SW 1271 (cell line): Measurements from ENCODE around the gene DLG2.
"Not testable (repeated sequence)": the region's sequence is repeated elsewhere in the genome, so short reads cannot be mapped to it uniquely, and the experiment has no call there.

Source experiments
- DNase-seq, 2 experiments: peaks; one replicate each; lab custom pipeline; 2025; lab: John Stamatoyannopoulos, UW

Gene DLG2

DNA sequence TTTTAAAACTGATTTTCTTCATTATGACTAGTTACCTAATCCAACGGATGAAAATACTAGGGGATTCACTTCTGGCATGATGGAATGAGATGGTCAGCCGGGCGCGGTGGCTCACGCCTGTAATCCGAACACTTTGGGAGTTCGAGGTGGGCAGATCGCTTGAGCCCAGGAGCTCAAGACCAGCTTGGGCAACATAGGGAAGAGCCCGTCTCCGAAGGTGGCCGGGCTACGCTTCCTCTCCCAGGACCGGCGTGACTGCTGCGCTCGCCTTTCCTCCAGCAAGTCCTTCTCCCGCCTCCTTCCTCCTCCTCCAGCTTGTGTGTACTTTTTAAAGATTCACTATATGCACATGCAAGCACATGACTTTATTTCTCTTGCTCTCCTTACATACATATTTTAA, 1835.6 kb downstream of the DLG2 start:
- no peak for DNase-seq

DNA sequence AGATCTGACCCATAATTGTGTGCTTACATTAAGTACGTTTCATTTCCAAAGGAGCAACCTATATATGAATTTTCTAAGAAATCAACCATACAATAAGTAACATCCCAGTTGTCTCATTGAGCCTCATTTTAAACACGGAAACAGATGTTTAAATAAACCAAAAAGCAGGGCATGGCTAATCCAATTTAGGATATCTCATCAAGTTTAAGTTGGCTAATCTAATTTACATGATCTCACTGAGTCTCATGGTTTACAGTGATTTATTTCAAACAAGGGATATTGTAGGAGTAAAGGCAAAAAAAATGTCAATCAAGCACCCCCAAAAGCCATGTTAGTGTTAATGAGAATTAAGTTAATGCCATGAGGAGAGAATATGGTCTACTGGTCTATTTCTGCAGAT, 1841.2 kb downstream of the DLG2 start:
- no peak for DNase-seq

DNA sequence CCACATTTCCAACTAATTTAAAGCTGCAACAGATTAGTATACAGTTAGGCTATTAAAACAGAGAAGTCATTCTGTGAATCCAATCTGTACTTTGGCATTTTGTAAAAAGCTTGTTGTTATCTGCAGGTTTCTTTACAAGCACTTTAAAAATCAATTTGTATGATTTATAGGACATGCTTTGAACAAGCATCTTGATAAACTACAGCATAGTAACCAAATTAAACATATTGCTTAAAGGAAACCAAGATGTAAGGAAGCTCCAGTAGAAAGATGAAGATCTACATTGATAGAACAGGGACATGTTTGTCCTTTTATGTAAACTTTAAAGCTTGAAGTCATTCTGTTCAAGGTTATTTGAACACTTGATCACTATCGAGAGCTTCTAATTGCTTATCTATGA, 1842.7 kb downstream of the DLG2 start:
- no peak for DNase-seq

GRCh38 chr11:83782329-83782728, 1844.8 kb downstream of the DLG2 start:
- DNase-seq = no peak

GRCh38 chr11:83779876-83780275, 1847.3 kb downstream of the DLG2 start:
- DNase-seq = no peak

- no peak for DNase-seq
Observed at GRCh38 chr11:83778596-83778995, 1848.5 kb downstream of the DLG2 start.

- no peak for DNase-seq
Observed at GRCh38 chr11:83773950-83774880, 1852.9 kb downstream of the DLG2 start.

GRCh38 chr11:83768489-83768888, 1858.7 kb downstream of the DLG2 start:
- no peak for DNase-seq

DNA sequence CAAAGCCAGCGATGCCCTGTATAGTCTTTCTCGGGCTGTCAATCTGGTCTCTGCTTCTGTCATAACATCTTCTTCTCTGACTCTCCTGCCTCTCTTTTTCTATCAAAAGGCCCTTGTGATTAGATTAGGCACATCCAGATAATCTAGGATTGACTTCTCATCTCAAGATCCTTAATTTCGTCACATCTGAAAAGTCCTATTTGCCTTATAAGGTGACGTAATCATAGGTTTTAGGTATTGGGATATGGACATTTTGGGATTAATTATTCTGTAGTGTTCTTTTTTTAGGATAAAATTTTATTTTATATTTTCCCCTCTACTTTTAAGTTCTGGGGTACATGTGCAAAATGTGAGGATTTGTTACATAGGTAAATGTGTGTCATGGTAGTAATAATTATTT, 1860.2 kb downstream of the DLG2 start:
- no peak for DNase-seq

DNA sequence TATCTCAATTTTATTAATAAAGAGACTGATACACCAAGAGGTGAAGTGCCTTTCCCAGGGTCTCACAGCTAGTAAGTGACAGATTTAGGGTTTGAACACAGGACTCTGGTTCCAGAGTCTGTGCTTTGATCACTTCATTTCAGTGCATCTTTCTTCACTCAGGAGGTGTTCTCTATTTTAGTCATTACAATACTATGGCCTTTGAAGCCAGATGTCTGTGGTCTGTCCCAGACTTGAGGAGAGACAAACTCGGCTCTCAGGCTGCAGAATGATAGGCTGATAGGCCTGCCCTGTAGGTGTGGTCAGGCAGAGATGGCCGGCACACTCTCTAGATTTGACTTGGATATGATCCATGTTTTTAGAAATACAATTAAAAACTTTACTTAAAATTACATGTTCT, 1862.5 kb downstream of the DLG2 start:
- DNase-seq = no peak

DNA sequence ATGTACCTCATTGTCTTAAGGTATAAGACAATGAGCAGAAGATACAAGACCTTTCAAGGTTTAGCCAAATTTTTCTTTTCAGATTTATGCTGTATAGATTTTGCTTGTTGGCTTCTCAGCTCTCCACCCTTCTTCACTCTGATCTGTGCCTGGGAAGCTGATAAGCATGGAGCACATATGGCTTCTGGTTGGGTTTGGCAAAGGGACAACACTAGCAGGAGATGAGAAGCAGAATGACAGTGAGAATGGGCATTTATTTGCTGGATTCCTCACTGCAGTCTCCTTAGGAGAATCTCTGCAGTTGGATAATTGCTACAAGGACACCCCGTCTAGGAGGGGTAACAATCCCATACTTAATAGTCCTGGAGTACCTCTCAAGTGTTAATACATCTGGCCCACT, 1866.2 kb downstream of the DLG2 start:
- no peak for DNase-seq

GRCh38 chr11:83759148-83759547, 1868.0 kb downstream of the DLG2 start:
- DNase-seq = no peak

GRCh38 chr11:83751041-83751440, 1876.1 kb downstream of the DLG2 start:
- no peak for DNase-seq

- no peak for DNase-seq
Observed at GRCh38 chr11:83746921-83747585, 1880.1 kb downstream of the DLG2 start.

- no peak for DNase-seq
Observed at GRCh38 chr11:83744620-83745192, 1882.4 kb downstream of the DLG2 start.

GRCh38 chr11:83736684-83737083, 1890.5 kb downstream of the DLG2 start:
- no peak for DNase-seq

DNA sequence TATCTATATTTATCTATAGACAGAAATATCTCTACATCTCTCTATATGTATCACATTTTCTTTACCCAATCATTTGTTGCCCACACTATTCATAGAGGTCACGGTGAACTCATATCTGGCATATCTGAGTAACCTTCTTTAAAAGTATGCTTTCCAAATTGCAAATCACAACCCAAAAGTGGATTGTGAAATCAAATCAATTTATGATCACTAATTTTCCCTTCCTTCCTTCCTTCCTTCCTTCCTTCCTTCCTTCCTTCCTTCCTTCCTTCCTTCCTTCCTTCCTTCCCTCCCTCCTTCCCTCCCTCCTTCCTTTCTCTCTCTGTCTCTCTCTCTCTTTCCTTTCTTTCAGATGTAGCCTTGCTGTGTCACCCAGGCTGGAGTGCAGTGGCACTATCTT, 1893.0 kb downstream of the DLG2 start:
- no peak for DNase-seq

- DNase-seq = not testable (repeated sequence)
Observed at GRCh38 chr11:83731288-83731687, 1895.9 kb downstream of the DLG2 start.

DNA sequence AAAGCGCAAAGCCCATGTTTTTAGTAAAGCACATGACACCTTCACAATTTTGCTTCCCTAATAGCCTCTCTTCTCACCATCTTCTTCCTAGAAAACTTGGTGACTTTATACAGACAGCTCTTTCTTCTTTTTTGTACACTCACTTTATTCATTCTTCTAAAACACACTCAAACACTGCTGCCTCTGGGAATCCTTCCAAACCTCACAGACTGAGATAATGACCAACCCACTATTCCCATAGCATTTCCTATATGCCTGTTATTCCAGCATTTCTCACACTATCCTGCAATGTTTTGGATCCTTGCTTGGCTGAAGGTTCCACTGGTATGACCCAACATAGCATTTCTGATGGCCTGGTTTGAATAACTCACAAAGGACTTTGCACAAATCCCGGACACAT, 1898.9 kb downstream of the DLG2 start:
- DNase-seq = no peak

- DNase-seq = no peak
Observed at GRCh38 chr11:83727251-83727650, 1899.9 kb downstream of the DLG2 start.

- no peak for DNase-seq
Observed at GRCh38 chr11:83726316-83726715, 1900.8 kb downstream of the DLG2 start.

DNA sequence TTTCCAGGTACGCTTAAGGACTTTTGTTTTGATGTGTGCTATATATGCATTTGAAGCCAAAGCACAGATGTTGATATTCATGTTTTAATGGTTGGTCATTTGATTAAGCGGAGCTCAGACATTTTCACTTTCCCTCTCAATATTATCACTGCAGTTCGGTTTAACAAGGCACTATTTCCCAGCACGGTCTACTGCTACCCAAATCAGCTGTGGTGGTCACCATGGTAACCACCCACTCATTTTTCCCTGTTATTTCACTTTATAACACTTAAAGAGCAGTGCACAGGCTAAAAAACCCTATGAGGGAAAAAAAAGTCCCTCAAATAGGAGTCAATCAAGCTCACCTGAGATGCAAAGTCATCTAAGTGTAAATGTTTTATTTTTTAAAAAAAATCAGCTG, 1901.4 kb downstream of the DLG2 start:
- no peak for DNase-seq

- no peak for DNase-seq
Observed at GRCh38 chr11:83725269-83725560, 1901.9 kb downstream of the DLG2 start.
